Astrocyte (in vitro differentiated cells and primary cell): ENCODE measurements around the gene TMEM87B. TPM values are rescaled to one million over a fixed set of nuclear protein-coding genes. Genes with fewer than 3 reads are reported as not detected.

Experiments
- DNase-seq: peaks from one replicate; pipeline ENCODE4 v3.0.0-alpha.2; 2010; ENCODE audit warnings: low read depth
- FAIRE-seq: peaks from 2 replicates; lab custom pipeline; 2011; peaks lifted over from hg19 to GRCh38; lab: Jason Lieb, UNC
- H2AFZ ChIP-seq: 2 replicates; pipeline ENCODE4 v1.6.0; 2012; ENCODE audit warnings: low read depth, low read length, inconsistent platforms
- H3K27ac ChIP-seq: 2 replicates; pipeline ENCODE4 v1.5.1; 2011; ENCODE audit warnings: low read depth, low read length, inconsistent platforms
- H3K27me3 ChIP-seq: 2 replicates; pipeline ENCODE4 v1.6.0; 2011; ENCODE audit warnings: low read length, inconsistent platforms; ENCODE audit not compliant: insufficient read depth
- H3K36me3 ChIP-seq: 2 replicates; pipeline ENCODE4 v1.5.1; 2011; ENCODE audit warnings: low read length, inconsistent platforms; ENCODE audit not compliant: insufficient read depth
- H3K4me1 ChIP-seq: 2 replicates; pipeline ENCODE4 v1.5.1; 2011; ENCODE audit warnings: low read length, inconsistent platforms; ENCODE audit not compliant: insufficient read depth
- H3K4me2 ChIP-seq: 2 replicates; pipeline ENCODE4 v1.6.0; 2012; ENCODE audit warnings: low read length, inconsistent platforms
- H3K4me3 ChIP-seq: 2 replicates; pipeline ENCODE4 v1.5.1; 2011; ENCODE audit warnings: low read depth, mild to moderate bottlenecking, low read length, inconsistent platforms; ENCODE audit not compliant: insufficient read depth
- H3K79me2 ChIP-seq: 2 replicates; pipeline ENCODE4 v1.6.0; 2012; ENCODE audit warnings: mild to moderate bottlenecking, low read length, inconsistent platforms; ENCODE audit not compliant: insufficient read depth
- H3K9ac ChIP-seq: 2 replicates; pipeline ENCODE4 v1.6.0; 2012; ENCODE audit warnings: mild to moderate bottlenecking, low read length, inconsistent platforms
- H3K9me3 ChIP-seq: 2 replicates; pipeline ENCODE4 v1.5.1; 2012; ENCODE audit warnings: low read depth, mild to moderate bottlenecking, low read length, inconsistent platforms; ENCODE audit not compliant: insufficient read depth
- H4K20me1 ChIP-seq: 2 replicates; pipeline ENCODE4 v1.6.0; 2012; ENCODE audit warnings: low read length, inconsistent platforms; ENCODE audit not compliant: insufficient read depth
- H3K27ac Mint-ChIP-seq: one replicate; pipeline ENCODE4 v1.8.0; 2021; ENCODE audit warnings: mild to moderate bottlenecking, mixed read lengths; ENCODE audit not compliant: unreplicated experiment
- H3K27me3 Mint-ChIP-seq: one replicate; pipeline ENCODE4 v1.8.0; 2021; ENCODE audit warnings: low read depth, mixed read lengths; ENCODE audit not compliant: unreplicated experiment
- H3K36me3 Mint-ChIP-seq: one replicate; pipeline ENCODE4 v1.8.0; 2021; ENCODE audit warnings: low read depth, mixed read lengths; ENCODE audit not compliant: unreplicated experiment
- H3K4me1 Mint-ChIP-seq: one replicate; pipeline ENCODE4 v1.8.0; 2021; ENCODE audit warnings: low read depth, mixed read lengths; ENCODE audit not compliant: unreplicated experiment
- H3K4me3 Mint-ChIP-seq: one replicate; pipeline ENCODE4 v1.8.0; 2021; ENCODE audit warnings: mild to moderate bottlenecking, moderate library complexity, mixed read lengths; ENCODE audit not compliant: unreplicated experiment
- H3K9me3 Mint-ChIP-seq: one replicate; pipeline ENCODE4 v1.8.0; 2021; ENCODE audit warnings: mild to moderate bottlenecking, mixed read lengths; ENCODE audit not compliant: unreplicated experiment
- EZH2 ChIP-seq: IDR thresholded peaks from 2 replicates; pipeline ENCODE4 v1.6.1; 2012; ENCODE audit warnings: mild to moderate bottlenecking, low read length, inconsistent platforms; ENCODE audit not compliant: insufficient read depth
- total RNA-seq: library from RNA; stranded (reverse); gene quantifications from 2 replicates; pipeline ENCODE4 v1.2.1, GENCODE V29; 2021
- TF ChIP-seq, protein P1 (sequence below): IDR thresholded peaks from 2 replicates; pipeline ENCODE4 v1.5.1; 2011; ENCODE audit warnings: low read depth, mild to moderate bottlenecking, inconsistent platforms, low read length, moderate library complexity; ENCODE audit not compliant: insufficient read depth

TMEM87B gene
- total RNA-seq, 1 donor from 2014 or later: 27.2 TPM

- Histone ChIP-seq H4K20me1 (no peaks in the 10 kb centered on the region), H3K27me3 (no peaks in the 10 kb centered on the region), H3K9me3 (no peaks in the 10 kb centered on the region), H3K4me2 (no peak overlapping the region), H3K36me3 (no peaks in the 10 kb centered on the region), H3K79me2 (no peaks in the 10 kb centered on the region), H3K4me1 (no peaks in the 10 kb centered on the region), H3K9ac (no peak overlapping the region), H3K4me3 (no peak overlapping the region), H3K27ac (no peak overlapping the region), H2AFZ (no peak overlapping the region)
- Mint-ChIP-seq H3K4me3 (no peak overlapping the region), H3K27me3 (no peaks in the 10 kb centered on the region), H3K36me3 (peaks cover 21% of the 10 kb centered on the region), H3K9me3 (no peaks in the 10 kb centered on the region), H3K27ac (no peak overlapping the region), H3K4me1 (no peaks in the 10 kb centered on the region)
- TF ChIP-seq, protein P1, sequence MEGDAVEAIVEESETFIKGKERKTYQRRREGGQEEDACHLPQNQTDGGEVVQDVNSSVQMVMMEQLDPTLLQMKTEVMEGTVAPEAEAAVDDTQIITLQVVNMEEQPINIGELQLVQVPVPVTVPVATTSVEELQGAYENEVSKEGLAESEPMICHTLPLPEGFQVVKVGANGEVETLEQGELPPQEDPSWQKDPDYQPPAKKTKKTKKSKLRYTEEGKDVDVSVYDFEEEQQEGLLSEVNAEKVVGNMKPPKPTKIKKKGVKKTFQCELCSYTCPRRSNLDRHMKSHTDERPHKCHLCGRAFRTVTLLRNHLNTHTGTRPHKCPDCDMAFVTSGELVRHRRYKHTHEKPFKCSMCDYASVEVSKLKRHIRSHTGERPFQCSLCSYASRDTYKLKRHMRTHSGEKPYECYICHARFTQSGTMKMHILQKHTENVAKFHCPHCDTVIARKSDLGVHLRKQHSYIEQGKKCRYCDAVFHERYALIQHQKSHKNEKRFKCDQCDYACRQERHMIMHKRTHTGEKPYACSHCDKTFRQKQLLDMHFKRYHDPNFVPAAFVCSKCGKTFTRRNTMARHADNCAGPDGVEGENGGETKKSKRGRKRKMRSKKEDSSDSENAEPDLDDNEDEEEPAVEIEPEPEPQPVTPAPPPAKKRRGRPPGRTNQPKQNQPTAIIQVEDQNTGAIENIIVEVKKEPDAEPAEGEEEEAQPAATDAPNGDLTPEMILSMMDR: no peak
- TF ChIP-seq EZH2: no peak
- FAIRE-seq: no peak
- no peak for DNase-seq
Measured at GRCh38 chr2:112010751-112011150, 44.3 kb upstream of the TMEM87B start.

- Histone ChIP-seq H3K27ac (no peak overlapping the region), H4K20me1 (no peaks in the 10 kb centered on the region)
- H3K36me3 Mint-ChIP-seq: peaks cover 27% of the 10 kb centered on the region
Measured at GRCh38 chr2:112012556-112012955, 42.5 kb upstream of the TMEM87B start.

DNA sequence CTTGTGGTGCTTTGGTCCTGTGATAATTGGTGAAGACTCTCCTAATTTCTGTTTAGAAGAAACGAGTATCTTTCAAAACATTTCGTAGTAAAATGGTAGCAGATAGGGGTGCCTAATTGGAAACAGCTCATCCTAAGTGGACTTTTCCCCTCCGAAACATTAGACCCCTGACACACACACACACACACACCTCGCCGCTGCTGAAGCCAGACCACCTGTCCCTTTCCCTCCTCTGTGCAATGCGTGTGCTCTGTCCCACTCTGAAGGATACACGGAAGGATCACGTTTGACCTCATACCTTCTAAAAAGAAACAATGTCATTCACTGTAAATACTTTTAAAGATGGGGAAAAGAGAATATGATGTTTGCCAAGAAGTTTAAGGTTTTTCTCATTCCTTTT is 36.2 kb upstream of the TMEM87B start:
- Histone ChIP-seq H2AFZ (no peak overlapping the region), H3K9me3 (no peaks in the 10 kb centered on the region), H3K27ac (no peak overlapping the region), H4K20me1 (no peaks in the 10 kb centered on the region), H3K4me2 (no peak overlapping the region), H3K9ac (no peak overlapping the region), H3K4me3 (no peak overlapping the region), H3K4me1 (peaks cover 9% of the 10 kb centered on the region), H3K79me2 (no peaks in the 10 kb centered on the region), H3K27me3 (peaks cover 3% of the 10 kb centered on the region), H3K36me3 (no peaks in the 10 kb centered on the region)
- no peaks in the 10 kb centered on the region for H3K27me3 Mint-ChIP-seq
- H3K9me3 Mint-ChIP-seq: no peaks in the 10 kb centered on the region
- peaks cover 12% of the 10 kb centered on the region for H3K36me3 Mint-ChIP-seq
- H3K4me3 Mint-ChIP-seq: no peak overlapping the region
- no peak overlapping the region for H3K27ac Mint-ChIP-seq
- no peak for DNase-seq
- no peak for FAIRE-seq
- H3K4me1 Mint-ChIP-seq: peaks cover 8% of the 10 kb centered on the region
- TF ChIP-seq, protein P1: no peak

More at GRCh38 chr2:112012556-112012955, 42.5 kb upstream of the TMEM87B start:
- Mint-ChIP-seq H3K9me3 (no peaks in the 10 kb centered on the region), H3K4me3 (no peak overlapping the region), H3K27ac (no peak overlapping the region), H3K27me3 (no peaks in the 10 kb centered on the region), H3K4me1 (no peaks in the 10 kb centered on the region)
- no peak overlapping the region for H3K4me2 ChIP-seq
- no peak for FAIRE-seq
- no peaks in the 10 kb centered on the region for H3K36me3 ChIP-seq
- no peak overlapping the region for H2AFZ ChIP-seq
- no peak overlapping the region for H3K4me3 ChIP-seq
- no peaks in the 10 kb centered on the region for H3K9me3 ChIP-seq
- H3K4me1 ChIP-seq: no peaks in the 10 kb centered on the region
- no peak for DNase-seq
- no peaks in the 10 kb centered on the region for H3K27me3 ChIP-seq
- TF ChIP-seq EZH2: no peak
- TF ChIP-seq, protein P1: no peak
- no peak overlapping the region for H3K9ac ChIP-seq
- H3K79me2 ChIP-seq: no peaks in the 10 kb centered on the region
